Erythroblast (primary cell): ENCODE measurements around the gene PAK1.

Experiments used
- GATA1 ChIP-seq: IDR thresholded peaks from 2 replicates; pipeline ENCODE4 v1.6.1; 2011; ENCODE audit warnings: low read depth, mild to moderate bottlenecking, control low read depth, low read length, moderate library complexity
- POLR2A ChIP-seq: IDR thresholded peaks from 2 replicates; pipeline ENCODE4 v1.6.1; 2011; ENCODE audit warnings: mild to moderate bottlenecking, low read length

DNA sequence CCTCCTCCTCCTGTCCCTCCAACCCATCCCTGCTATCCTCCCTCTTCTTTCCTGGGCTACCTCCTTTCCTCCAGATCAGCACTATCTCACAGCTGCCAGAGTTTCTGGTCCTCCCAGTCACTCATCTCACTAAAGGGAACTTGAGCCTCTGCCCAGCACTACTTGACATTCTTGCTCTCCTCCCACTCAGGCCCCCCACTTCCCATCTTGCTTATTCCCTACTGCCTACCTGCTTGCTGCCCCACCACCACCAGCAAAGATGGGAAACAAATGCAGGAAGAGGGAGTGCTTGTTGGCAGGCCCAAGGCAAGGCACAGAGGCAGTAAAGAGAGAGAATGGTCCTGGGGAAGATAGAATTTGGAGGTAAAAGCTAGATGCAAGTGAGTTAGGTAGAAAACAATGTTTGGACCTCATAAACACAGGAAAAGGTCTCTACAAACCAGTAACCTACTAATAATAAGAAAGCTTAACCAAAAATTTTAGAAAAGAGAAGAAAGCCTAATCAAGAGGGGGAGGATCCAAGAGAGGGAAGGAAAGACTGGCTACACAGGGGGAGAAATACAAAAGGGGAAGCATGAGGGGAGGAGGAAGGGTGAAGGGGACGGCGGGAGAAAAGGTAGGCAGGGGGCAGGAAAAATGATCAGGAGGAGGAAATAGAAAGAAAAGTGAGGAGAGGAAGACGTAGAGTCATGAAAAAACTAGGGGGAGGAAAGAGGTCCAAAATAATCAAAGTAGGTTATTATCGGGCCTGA is 63.6 kb downstream of the PAK1 start:
- TF ChIP-seq POLR2A (no peak), GATA1 (no peak)
